Neural progenitor cell (in vitro differentiated cells): ENCODE data around the gene SLC17A8. TPM values are rescaled to one million over a fixed set of nuclear protein-coding genes. Genes with fewer than 3 reads are reported as not detected.

Source experiments
- DNase-seq: peaks from one replicate; pipeline ENCODE4 v3.0.0-alpha.2; 2016; ENCODE audit warnings: low spot score
- H2AFZ ChIP-seq: fragments of 200-600 bp; sonication (generic); replicated peaks from 2 replicates; pipeline ENCODE4 v1.6.1; 2016; ENCODE audit warnings: antibody characterized with exemption
- H3F3A ChIP-seq: fragments of 200-600 bp; sonication (generic); 2 replicates; pipeline ENCODE4 v1.6.1; 2016; ENCODE audit warnings: antibody characterized with exemption, low read depth
- H3K27ac ChIP-seq: fragments of 200-600 bp; sonication (generic); 2 replicates; pipeline ENCODE4 v1.5.1; 2016; ENCODE audit warnings: mild to moderate bottlenecking
- H3K27me3 ChIP-seq: fragments of 200-600 bp; sonication (generic); 2 replicates; pipeline ENCODE4 v1.6.1; 2016; ENCODE audit warnings: mild to moderate bottlenecking, moderate library complexity
- H3K36me3 ChIP-seq: fragments of 200-600 bp; sonication (generic); 2 replicates; pipeline ENCODE4 v1.5.1; 2016
- H3K4me1 ChIP-seq: fragments of 200-600 bp; sonication (generic); 2 replicates; pipeline ENCODE4 v1.6.1; 2016; ENCODE audit warnings: mixed run types
- H3K4me2 ChIP-seq: fragments of 200-600 bp; sonication (generic); 2 replicates; pipeline ENCODE4 v1.6.1; 2016
- H3K4me3 ChIP-seq: fragments of 200-600 bp; sonication (generic); 2 replicates; pipeline ENCODE4 v1.5.1; 2016
- H3K79me2 ChIP-seq: fragments of 200-600 bp; sonication (generic); 2 replicates; pipeline ENCODE4 v1.6.1; 2016; ENCODE audit warnings: low read depth
- H3K9ac ChIP-seq: fragments of 200-600 bp; sonication (generic); 2 replicates; pipeline ENCODE4 v1.6.1; 2016
- H3K9me3 ChIP-seq: fragments of 200-600 bp; sonication (generic); 2 replicates; pipeline ENCODE4 v1.5.1; 2016; ENCODE audit warnings: low read depth
- H4K20me1 ChIP-seq: fragments of 200-600 bp; sonication (generic); 2 replicates; pipeline ENCODE4 v1.6.1; 2016; ENCODE audit warnings: low read depth
- H3K27ac Mint-ChIP-seq: 3 replicates; pipeline ENCODE4 v1.8.0; 2021; ENCODE audit warnings: mixed read lengths
- H3K27me3 Mint-ChIP-seq: 2 replicates; pipeline ENCODE4 v1.8.0; 2022; ENCODE audit warnings: low read depth, mild to moderate bottlenecking, inconsistent platforms, moderate library complexity, mixed read lengths; ENCODE audit not compliant: insufficient read depth
- H3K36me3 Mint-ChIP-seq: 3 replicates; pipeline ENCODE4 v1.8.0; 2021; ENCODE audit warnings: mixed read lengths
- H3K4me1 Mint-ChIP-seq: 3 replicates; pipeline ENCODE4 v1.8.0; 2021; ENCODE audit warnings: mixed read lengths
- H3K4me3 Mint-ChIP-seq: 3 replicates; pipeline ENCODE4 v1.8.0; 2021; ENCODE audit warnings: mild to moderate bottlenecking, moderate library complexity, mixed read lengths
- H3K9me3 Mint-ChIP-seq: 3 replicates; pipeline ENCODE4 v1.8.0; 2020; ENCODE audit warnings: mixed read lengths
- EZH2 ChIP-seq: fragments of 200-600 bp; sonication (generic); IDR thresholded peaks from 2 replicates; pipeline ENCODE4 v1.6.1; 2017; ENCODE audit warnings: antibody characterized with exemption, mild to moderate bottlenecking, moderate library complexity
- EZH2phosphoT487 ChIP-seq: fragments of 200-600 bp; sonication (generic); IDR thresholded peaks from 2 replicates; pipeline ENCODE4 v1.6.1; 2017; ENCODE audit warnings: antibody characterized with exemption
- total RNA-seq: library from RNA; depleted of rRNA; stranded (reverse); fragments of >200 nt; gene quantifications from 2 replicates; pipeline ENCODE4 v1.2.3, GENCODE V29; 2015; ENCODE audit warnings: low replicate concordance
- TF ChIP-seq, protein P1 (sequence below): fragments of 200-600 bp; sonication (generic); IDR thresholded peaks from 2 replicates; pipeline ENCODE4 v1.5.1; 2017; ENCODE audit warnings: antibody characterized with exemption, mild to moderate bottlenecking

SLC17A8 gene
- total RNA-seq, 1 donor from 2014 or later, result not detected

GRCh38 chr12:100345020-100345767 lies 11.7 kb upstream of the SLC17A8 start:
- Histone ChIP-seq H3K36me3 (peaks cover 8% of the 10 kb centered on the region), H3K27me3 (no peaks in the 10 kb centered on the region), H3F3A (no peaks in the 10 kb centered on the region), H3K4me2 (no peak overlapping the region), H3K27ac (no peak overlapping the region), H4K20me1 (no peaks in the 10 kb centered on the region), H3K9ac (no peak overlapping the region), H3K4me1 (no peaks in the 10 kb centered on the region), H3K4me3 (no peak overlapping the region), H3K9me3 (no peaks in the 10 kb centered on the region), H3K79me2 (no peaks in the 10 kb centered on the region), H2AFZ (no peak overlapping the region)
- Mint-ChIP-seq H3K27ac (no peak overlapping the region), H3K9me3 (no peaks in the 10 kb centered on the region), H3K4me3 (no peak overlapping the region), H3K27me3 (peaks cover 2% of the 10 kb centered on the region), H3K4me1 (peaks cover 4% of the 10 kb centered on the region), H3K36me3 (peaks cover 6% of the 10 kb centered on the region)
- DNase-seq, result no peak
- TF ChIP-seq, protein P1, sequence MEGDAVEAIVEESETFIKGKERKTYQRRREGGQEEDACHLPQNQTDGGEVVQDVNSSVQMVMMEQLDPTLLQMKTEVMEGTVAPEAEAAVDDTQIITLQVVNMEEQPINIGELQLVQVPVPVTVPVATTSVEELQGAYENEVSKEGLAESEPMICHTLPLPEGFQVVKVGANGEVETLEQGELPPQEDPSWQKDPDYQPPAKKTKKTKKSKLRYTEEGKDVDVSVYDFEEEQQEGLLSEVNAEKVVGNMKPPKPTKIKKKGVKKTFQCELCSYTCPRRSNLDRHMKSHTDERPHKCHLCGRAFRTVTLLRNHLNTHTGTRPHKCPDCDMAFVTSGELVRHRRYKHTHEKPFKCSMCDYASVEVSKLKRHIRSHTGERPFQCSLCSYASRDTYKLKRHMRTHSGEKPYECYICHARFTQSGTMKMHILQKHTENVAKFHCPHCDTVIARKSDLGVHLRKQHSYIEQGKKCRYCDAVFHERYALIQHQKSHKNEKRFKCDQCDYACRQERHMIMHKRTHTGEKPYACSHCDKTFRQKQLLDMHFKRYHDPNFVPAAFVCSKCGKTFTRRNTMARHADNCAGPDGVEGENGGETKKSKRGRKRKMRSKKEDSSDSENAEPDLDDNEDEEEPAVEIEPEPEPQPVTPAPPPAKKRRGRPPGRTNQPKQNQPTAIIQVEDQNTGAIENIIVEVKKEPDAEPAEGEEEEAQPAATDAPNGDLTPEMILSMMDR, result no peak
- TF ChIP-seq EZH2, result no peak
- TF ChIP-seq EZH2phosphoT487, result no peak

GRCh38 chr12:100346660-100347059 lies 10.2 kb upstream of the SLC17A8 start:
- Histone ChIP-seq H3K4me1 (no peaks in the 10 kb centered on the region), H3K4me3 (no peak overlapping the region), H3K9ac (no peak overlapping the region), H3K9me3 (no peaks in the 10 kb centered on the region), H3K27me3 (no peaks in the 10 kb centered on the region), H2AFZ (no peak overlapping the region), H3K79me2 (no peaks in the 10 kb centered on the region), H3K4me2 (no peak overlapping the region), H3F3A (no peaks in the 10 kb centered on the region), H3K36me3 (no peaks in the 10 kb centered on the region), H4K20me1 (no peaks in the 10 kb centered on the region), H3K27ac (no peak overlapping the region)
- Mint-ChIP-seq H3K36me3 (peaks cover 4% of the 10 kb centered on the region), H3K27ac (no peak overlapping the region), H3K4me3 (no peak overlapping the region), H3K9me3 (no peaks in the 10 kb centered on the region), H3K4me1 (peaks cover 4% of the 10 kb centered on the region), H3K27me3 (peaks cover 2% of the 10 kb centered on the region)
- no peak for DNase-seq
- no peak for TF ChIP-seq EZH2phosphoT487
- no peak for TF ChIP-seq EZH2
- TF ChIP-seq, protein P1, result no peak

GRCh38 chr12:100348657-100349454 lies 8.0 kb upstream of the SLC17A8 start:
- no peaks in the 10 kb centered on the region for H3K79me2 ChIP-seq
- no peak overlapping the region for H3K27ac ChIP-seq
- peak; percentile 57 for DNase-seq
- no peaks in the 10 kb centered on the region for H3K27me3 ChIP-seq
- Mint-ChIP-seq H3K27me3 (peaks cover 2% of the 10 kb centered on the region), H3K4me1 (peaks cover 4% of the 10 kb centered on the region), H3K36me3 (no peaks in the 10 kb centered on the region), H3K9me3 (no peaks in the 10 kb centered on the region), H3K4me3 (no peak overlapping the region), H3K27ac (no peak overlapping the region)
- no peaks in the 10 kb centered on the region for H3F3A ChIP-seq
- no peak overlapping the region for H3K9ac ChIP-seq
- no peaks in the 10 kb centered on the region for H3K4me1 ChIP-seq
- H3K9me3 ChIP-seq, result no peaks in the 10 kb centered on the region
- no peak overlapping the region for H2AFZ ChIP-seq
- TF ChIP-seq EZH2, result no peak
- TF ChIP-seq, protein P1, result peak; percentile 70
- H3K4me2 ChIP-seq, result no peak overlapping the region
- no peaks in the 10 kb centered on the region for H4K20me1 ChIP-seq
- no peaks in the 10 kb centered on the region for H3K36me3 ChIP-seq
- H3K4me3 ChIP-seq, result no peak overlapping the region
